Dermis blood vessel endothelial cell (primary cell): ENCODE data around the gene HAPLN3. TPM values are rescaled to one million over a fixed set of nuclear protein-coding genes. Genes with fewer than 3 reads are reported as not detected.
A peak's percentile ranks its signal among the peaks of the same experiment; 100 is the strongest.

Experiments
- DNase-seq: peaks from one replicate; pipeline ENCODE4 v3.0.0; 2010
- total RNA-seq: library from RNA; depleted of rRNA; stranded (reverse); fragments of >200 nt; gene quantifications from 2 replicates; pipeline ENCODE4 v1.2.3, GENCODE V29; 2014

The HAPLN3 gene
- total RNA-seq, 1 donor from 2014 or later = 95.6 TPM

- DNase-seq = no peak
Observed at GRCh38 chr15:88891540-88892254, 3.6 kb downstream of the HAPLN3 start.

GRCh38 chr15:88890495-88890894 lies 4.8 kb downstream of the HAPLN3 start:
- DNase-seq = no peak

GRCh38 chr15:88888719-88889118 lies 6.6 kb downstream of the HAPLN3 start:
- DNase-seq = no peak

DNA sequence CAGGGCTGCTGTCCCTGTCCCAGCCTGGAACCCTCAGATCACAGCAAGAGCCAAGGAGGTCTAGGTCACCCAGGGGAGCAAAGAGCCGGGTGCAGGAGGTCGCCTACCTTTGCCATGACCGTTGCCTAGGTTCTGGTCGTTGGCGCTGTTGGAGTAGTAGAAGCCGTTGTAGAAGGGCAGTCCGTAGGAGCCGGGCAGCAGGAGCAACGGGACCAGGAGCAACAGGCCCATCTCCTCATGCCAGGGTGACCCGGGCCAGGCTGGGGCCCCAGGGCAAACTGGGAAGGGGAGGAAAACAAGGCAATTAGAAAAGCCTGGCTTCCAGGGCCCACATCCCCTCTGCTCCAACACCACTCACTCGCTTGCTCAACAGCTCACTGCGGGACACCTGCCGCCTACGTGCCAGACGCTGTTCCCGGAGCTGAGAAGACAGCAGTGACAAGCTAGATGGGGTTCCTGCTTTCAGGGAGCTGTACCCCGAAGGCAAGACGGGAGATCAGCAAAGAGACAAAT lies 8.2 kb downstream of the HAPLN3 start:
- no peak for DNase-seq

DNA sequence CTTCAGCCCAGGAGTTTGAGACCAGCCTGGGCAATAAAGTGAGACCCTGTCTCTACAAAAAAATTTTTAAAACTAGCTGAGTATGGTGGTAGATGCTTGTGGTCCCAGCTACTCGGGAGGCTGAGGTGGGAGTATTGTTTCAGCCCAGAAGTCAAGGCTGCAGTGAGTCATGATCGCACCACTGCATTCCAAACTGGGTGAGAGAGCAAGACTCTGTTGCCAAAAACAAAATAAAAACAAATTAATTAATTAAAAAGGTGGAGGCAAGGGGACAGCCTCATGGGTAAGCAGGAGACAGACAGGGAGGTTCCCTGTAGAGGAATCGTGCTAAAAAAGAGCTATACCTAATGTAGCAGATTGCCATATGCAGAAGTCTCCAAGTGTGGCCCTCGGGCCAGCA lies 12.6 kb downstream of the HAPLN3 start:
- peak; percentile 48 for DNase-seq

- no peak for DNase-seq
Observed at GRCh38 chr15:88881775-88882174, 13.6 kb downstream of the HAPLN3 start.

GRCh38 chr15:88880944-88881740 lies 14.2 kb downstream of the HAPLN3 start:
- no peak for DNase-seq

DNA sequence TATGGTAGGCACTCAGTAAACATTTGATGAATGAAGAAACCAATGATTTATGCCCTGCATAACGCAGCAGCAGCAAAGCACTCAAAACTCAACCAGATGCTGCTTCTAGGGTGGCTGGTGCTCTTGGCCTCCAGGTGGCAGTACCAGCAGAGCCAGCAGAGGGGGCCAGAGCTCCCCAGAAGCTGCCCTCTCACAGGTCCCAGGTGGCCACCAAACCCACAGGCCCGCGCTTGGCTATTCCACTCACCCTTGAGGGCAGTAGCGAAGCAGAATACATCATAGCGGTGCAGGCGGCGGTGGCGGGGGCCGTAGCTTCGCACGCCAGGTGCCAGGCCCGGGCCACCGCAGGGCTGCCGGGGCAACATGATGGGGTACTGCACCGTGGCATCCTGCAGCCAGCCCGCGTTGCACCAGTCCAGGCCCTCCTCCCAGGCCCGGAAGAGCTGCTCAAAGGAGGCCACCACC lies 16.6 kb downstream of the HAPLN3 start:
- peak; percentile 73 for DNase-seq

DNA sequence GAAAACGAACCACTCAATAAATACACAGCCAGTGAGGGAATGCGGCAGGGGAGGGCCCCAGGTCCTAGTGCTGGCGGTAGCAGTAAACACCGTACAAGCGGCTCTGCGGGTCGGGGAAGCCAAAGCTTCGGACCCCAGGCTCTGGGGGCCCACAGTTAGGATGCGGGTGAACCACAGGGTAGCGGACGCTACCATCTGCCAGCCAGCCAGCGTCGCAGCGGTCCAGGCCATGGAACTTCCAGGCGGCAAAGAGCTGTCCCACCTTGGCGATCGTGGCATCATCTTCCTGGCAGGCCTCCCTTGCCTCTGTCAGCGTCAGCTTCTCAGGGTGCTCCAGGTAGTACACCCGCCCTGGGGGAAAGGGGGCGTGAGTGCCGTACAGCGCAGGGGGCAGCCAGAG lies 17.4 kb downstream of the HAPLN3 start:
- DNase-seq = no peak

DNA sequence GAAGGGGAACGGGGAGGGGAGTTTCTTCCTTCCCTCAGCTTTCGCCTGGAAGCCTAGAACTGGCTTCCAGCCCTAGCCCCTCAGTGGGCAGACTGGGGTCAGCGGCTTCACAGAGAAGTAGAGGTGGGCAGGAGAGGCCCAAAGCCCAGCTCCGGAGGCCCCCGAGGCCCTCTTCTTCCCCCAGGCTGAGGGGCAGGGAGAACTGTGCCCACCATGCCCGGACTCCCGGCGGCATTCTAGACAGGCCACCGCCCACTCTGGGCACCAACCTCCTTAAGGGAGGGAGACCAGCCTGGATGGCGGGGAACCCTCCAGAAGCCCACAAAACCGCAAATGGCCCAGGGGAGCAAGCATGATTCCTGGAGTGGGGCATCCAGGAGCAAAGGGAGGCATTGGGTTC lies 17.9 kb downstream of the HAPLN3 start:
- no peak for DNase-seq

DNA sequence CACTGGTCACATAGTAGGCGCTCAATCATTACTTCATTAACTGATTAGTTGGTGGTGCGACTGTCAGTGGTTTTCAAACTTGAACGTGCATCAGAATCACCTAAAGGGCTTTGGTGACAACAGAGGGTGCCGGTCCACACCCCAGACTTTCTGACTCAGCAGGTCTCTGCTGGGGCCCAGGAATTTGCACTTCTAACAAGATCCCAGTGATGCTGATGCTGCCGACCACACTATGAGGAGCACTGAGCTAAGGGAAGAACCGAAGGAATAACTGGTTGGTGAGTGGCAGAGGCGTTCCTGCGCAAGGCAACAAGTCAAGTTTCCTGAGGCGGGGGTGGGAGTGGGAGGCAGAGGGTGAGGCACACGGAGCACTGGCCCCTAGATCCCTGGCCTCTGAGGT lies 18.8 kb downstream of the HAPLN3 start:
- no peak for DNase-seq

DNA sequence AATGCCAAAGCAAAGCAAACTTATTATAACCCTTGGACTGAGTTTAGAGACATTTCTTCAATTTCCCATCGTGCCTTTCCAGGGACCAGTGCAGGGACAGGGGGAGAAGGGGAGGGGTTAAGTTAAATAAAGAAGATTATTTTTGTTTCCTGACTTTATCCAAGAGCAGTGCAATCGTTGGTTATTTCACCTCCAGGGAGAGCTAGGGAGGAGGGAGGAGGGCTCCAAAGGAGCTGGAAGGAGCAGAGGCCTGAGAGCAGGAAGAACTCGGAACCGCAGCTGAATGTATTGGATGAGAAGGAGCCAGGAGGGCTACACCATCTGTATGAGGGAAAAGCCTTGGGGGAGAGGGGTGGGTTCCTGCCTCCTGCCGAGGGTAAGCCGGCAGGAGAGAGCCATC lies 20.7 kb downstream of the HAPLN3 start:
- DNase-seq = no peak

GRCh38 chr15:88874275-88874674 lies 21.1 kb downstream of the HAPLN3 start:
- DNase-seq = no peak

GRCh38 chr15:88873786-88874185 lies 21.6 kb downstream of the HAPLN3 start:
- no peak for DNase-seq

- DNase-seq = no peak
Observed at GRCh38 chr15:88872706-88873105, 22.6 kb downstream of the HAPLN3 start.

GRCh38 chr15:88872106-88872505 lies 23.2 kb downstream of the HAPLN3 start:
- DNase-seq = no peak

- no peak for DNase-seq
Observed at GRCh38 chr15:88871313-88871712, 24.0 kb downstream of the HAPLN3 start.

- no peak for DNase-seq
Observed at GRCh38 chr15:88866295-88866881, 29.0 kb downstream of the HAPLN3 start.

DNA sequence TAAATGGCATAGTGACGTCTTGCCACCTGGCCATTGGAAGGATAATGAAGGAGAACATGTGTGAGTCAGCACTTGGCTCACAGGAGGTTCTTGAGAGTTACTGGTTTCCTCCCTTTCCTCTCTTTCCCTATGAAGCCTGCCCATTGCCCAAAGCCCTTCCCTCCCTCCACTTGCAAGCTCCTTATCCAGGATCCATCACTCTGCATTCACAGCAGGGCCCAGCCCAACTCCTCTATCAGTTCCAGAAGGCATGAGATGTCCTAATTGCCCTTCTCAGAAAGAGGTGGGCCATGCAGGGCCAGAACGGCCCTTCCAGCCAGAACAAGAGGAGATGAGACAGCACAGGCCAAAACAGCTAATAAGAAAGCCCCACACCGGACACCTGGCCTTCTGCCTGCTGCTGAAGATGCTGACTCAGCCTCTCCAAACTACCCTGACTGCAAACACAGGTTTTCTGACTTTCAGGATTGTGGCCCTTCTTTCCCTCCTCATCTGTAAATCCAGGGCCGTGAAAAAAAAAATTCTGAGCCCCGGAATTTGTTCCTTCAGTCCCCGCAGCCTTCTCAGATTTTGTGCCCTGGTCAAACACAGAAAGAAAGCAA lies 29.7 kb downstream of the HAPLN3 start:
- peak; percentile 15 for DNase-seq

DNA sequence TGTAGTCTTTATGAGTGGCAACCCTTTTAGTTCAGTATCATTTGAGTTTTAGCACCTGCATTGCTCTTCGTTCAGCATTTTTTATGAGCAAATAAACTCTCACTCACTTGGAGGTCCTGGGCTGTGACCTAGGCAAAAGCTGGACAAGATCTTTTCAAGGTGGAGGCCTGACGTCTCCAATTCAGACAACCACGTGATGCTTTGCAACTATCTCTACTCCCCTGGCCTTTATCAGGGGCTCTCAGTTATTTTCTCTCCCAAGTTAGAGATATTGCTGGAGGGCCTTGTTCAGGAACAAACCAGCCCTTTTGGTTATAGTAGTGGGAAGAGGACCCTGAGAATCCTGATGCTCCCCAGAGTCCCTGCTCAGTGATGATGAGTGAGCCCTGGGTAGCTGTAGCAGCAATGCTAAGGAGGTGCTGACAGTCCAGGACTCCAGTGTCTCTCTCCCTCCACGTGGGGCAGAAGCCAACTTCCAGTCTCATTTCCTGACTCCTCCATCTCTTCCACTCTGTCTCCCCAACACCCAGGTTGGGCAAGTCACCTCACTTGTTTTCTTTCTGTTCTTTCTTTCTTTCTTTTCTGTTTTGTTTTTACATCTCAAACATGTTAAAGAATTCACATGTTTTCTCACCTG lies 30.4 kb downstream of the HAPLN3 start:
- no peak for DNase-seq

GRCh38 chr15:88863412-88863811 lies 31.9 kb downstream of the HAPLN3 start:
- peak; percentile 17 for DNase-seq

GRCh38 chr15:88860212-88860611 lies 35.1 kb downstream of the HAPLN3 start:
- no peak for DNase-seq

- no peak for DNase-seq
Observed at GRCh38 chr15:88859550-88859949, 35.8 kb downstream of the HAPLN3 start.
